GM06990 (cell line): ENCODE measurements around the gene DNAJA3.

Experiments
- DNase-seq: peaks from one replicate; pipeline ENCODE4 v3.0.0-alpha.2; 2011; ENCODE audit not compliant: insufficient read length; ENCODE audit errors: extremely low read depth
- H3K27me3 ChIP-seq: replicated peaks from 2 replicates; pipeline ENCODE4 v1.6.0; 2011; ENCODE audit warnings: low read length; ENCODE audit not compliant: control insufficient read depth, insufficient read depth
- H3K36me3 ChIP-seq: 2 replicates; pipeline ENCODE4 v1.5.1; 2011; ENCODE audit warnings: low read length; ENCODE audit not compliant: control insufficient read depth, insufficient read depth
- H3K4me3 ChIP-seq: replicated peaks from 2 replicates; pipeline ENCODE4 v1.5.1; 2011; ENCODE audit warnings: low read depth, mild to moderate bottlenecking, control low read depth, low read length
- TF ChIP-seq, protein P1 (sequence below): IDR thresholded peaks from 2 replicates; pipeline ENCODE4 v1.5.1; 2011; ENCODE audit warnings: low read length, control low read depth, mild to moderate bottlenecking, inconsistent platforms; ENCODE audit not compliant: insufficient read depth, poor library complexity, severe bottlenecking

DNAJA3 gene

DNA sequence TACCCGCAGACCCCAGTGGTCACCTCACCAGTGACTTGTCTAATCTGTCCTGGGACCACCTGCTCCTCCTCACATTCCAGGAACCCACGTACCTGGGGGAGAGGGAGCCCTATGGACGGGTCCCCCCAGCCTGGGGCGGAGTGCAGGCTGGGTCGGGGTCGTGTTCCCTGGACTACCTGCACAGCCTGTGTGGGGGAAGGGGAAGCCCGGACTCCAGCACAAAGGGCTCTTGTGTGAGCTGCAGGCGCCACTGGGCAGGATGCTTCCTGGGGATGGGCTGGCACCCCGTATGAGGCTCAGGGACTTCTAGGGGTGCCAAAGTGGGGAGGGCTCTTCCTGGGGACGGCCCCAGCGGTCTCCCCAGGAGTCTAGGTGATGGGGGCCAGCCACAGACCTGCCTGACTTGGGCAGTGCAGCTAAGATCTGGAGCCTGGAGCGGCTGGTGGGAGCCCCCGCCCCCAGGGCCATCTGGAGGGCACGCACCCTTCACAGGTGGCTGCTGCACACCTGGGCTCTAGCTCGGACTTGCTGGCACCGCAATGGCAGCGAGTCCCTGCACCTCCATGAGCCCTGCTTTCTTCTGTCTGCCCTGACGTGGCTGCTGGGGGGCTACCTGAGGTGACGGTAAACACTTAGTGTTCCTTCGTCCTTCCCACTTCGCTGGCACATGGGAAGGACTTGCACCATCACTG, 46.5 kb upstream of the DNAJA3 start:
- no peak for DNase-seq
- peaks cover 20% of the 10 kb centered on the region for H3K36me3 ChIP-seq
- H3K4me3 ChIP-seq: no peak overlapping the region
- H3K27me3 ChIP-seq: no peaks in the 10 kb centered on the region
- TF ChIP-seq, protein P1, sequence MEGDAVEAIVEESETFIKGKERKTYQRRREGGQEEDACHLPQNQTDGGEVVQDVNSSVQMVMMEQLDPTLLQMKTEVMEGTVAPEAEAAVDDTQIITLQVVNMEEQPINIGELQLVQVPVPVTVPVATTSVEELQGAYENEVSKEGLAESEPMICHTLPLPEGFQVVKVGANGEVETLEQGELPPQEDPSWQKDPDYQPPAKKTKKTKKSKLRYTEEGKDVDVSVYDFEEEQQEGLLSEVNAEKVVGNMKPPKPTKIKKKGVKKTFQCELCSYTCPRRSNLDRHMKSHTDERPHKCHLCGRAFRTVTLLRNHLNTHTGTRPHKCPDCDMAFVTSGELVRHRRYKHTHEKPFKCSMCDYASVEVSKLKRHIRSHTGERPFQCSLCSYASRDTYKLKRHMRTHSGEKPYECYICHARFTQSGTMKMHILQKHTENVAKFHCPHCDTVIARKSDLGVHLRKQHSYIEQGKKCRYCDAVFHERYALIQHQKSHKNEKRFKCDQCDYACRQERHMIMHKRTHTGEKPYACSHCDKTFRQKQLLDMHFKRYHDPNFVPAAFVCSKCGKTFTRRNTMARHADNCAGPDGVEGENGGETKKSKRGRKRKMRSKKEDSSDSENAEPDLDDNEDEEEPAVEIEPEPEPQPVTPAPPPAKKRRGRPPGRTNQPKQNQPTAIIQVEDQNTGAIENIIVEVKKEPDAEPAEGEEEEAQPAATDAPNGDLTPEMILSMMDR: no peak

DNA sequence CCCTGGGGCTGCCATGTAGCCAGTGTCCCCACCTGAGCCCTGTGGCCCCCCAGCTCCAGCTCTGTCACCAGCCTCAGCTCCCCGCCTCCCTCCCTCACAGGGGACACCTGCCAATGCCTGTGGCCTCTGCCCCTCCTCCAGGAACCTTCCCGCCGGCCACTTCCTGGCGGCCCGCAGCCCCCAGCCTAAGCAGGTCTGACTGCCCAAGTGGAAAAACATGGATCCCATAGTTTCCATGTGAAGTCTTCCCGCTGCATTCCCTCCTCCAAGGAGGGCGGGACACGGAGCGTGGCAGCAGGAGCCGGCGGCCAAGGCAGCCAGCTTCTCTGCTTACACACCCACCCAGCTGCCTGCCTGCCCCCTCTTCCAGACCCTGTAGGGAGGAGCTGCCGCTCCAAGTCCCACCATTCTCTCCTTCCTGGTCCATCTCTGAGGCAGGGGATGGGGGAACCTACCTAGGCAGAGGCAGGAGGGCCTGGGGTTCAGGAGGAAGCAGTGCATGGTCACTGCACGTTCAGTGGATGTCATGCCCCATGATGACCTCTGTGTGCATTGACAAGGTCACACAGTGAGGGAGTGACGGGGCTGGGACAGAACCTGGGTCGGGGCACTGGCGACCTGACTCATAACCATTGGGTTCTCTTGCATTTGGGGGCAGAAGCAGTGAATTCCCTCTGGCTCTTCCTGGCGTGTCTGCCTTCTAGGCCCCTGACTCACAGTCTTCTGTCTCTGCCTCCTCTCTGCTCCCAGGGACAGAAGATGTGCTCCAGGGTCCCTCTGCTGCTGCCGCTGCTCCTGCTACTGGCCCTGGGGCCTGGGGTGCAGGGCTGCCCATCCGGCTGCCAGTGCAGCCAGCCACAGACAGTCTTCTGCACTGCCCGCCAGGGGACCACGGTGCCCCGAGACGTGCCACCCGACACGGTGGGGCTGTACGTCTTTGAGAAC, 45.3 kb upstream of the DNAJA3 start:
- peaks cover 24% of the 10 kb centered on the region for H3K36me3 ChIP-seq
- TF ChIP-seq, protein P1: no peak
- no peak overlapping the region for H3K4me3 ChIP-seq
- DNase-seq: no peak
- no peaks in the 10 kb centered on the region for H3K27me3 ChIP-seq

DNA sequence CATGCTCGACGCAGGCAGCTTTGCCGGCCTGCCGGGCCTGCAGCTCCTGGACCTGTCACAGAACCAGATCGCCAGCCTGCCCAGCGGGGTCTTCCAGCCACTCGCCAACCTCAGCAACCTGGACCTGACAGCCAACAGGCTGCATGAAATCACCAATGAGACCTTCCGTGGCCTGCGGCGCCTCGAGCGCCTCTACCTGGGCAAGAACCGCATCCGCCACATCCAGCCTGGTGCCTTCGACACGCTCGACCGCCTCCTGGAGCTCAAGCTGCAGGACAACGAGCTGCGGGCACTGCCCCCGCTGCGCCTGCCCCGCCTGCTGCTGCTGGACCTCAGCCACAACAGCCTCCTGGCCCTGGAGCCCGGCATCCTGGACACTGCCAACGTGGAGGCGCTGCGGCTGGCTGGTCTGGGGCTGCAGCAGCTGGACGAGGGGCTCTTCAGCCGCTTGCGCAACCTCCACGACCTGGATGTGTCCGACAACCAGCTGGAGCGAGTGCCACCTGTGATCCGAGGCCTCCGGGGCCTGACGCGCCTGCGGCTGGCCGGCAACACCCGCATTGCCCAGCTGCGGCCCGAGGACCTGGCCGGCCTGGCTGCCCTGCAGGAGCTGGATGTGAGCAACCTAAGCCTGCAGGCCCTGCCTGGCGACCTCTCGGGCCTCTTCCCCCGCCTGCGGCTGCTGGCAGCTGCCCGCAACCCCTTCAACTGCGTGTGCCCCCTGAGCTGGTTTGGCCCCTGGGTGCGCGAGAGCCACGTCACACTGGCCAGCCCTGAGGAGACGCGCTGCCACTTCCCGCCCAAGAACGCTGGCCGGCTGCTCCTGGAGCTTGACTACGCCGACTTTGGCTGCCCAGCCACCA, 44.4 kb upstream of the DNAJA3 start:
- TF ChIP-seq, protein P1: no peak
- H3K27me3 ChIP-seq: no peaks in the 10 kb centered on the region
- DNase-seq: no peak
- H3K36me3 ChIP-seq: peaks cover 30% of the 10 kb centered on the region
- H3K4me3 ChIP-seq: no peak overlapping the region

DNA sequence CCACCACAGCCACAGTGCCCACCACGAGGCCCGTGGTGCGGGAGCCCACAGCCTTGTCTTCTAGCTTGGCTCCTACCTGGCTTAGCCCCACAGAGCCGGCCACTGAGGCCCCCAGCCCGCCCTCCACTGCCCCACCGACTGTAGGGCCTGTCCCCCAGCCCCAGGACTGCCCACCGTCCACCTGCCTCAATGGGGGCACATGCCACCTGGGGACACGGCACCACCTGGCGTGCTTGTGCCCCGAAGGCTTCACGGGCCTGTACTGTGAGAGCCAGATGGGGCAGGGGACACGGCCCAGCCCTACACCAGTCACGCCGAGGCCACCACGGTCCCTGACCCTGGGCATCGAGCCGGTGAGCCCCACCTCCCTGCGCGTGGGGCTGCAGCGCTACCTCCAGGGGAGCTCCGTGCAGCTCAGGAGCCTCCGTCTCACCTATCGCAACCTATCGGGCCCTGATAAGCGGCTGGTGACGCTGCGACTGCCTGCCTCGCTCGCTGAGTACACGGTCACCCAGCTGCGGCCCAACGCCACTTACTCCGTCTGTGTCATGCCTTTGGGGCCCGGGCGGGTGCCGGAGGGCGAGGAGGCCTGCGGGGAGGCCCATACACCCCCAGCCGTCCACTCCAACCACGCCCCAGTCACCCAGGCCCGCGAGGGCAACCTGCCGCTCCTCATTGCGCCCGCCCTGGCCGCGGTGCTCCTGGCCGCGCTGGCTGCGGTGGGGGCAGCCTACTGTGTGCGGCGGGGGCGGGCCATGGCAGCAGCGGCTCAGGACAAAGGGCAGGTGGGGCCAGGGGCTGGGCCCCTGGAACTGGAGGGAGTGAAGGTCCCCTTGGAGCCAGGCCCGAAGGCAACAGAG, 43.5 kb upstream of the DNAJA3 start:
- Histone ChIP-seq H3K27me3 (no peaks in the 10 kb centered on the region), H3K4me3 (no peak overlapping the region), H3K36me3 (peaks cover 34% of the 10 kb centered on the region)
- DNase-seq: no peak
- TF ChIP-seq, protein P1: no peak

DNA sequence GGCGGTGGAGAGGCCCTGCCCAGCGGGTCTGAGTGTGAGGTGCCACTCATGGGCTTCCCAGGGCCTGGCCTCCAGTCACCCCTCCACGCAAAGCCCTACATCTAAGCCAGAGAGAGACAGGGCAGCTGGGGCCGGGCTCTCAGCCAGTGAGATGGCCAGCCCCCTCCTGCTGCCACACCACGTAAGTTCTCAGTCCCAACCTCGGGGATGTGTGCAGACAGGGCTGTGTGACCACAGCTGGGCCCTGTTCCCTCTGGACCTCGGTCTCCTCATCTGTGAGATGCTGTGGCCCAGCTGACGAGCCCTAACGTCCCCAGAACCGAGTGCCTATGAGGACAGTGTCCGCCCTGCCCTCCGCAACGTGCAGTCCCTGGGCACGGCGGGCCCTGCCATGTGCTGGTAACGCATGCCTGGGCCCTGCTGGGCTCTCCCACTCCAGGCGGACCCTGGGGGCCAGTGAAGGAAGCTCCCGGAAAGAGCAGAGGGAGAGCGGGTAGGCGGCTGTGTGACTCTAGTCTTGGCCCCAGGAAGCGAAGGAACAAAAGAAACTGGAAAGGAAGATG, 42.8 kb upstream of the DNAJA3 start:
- Histone ChIP-seq H3K36me3 (peaks cover 37% of the 10 kb centered on the region), H3K4me3 (no peak overlapping the region), H3K27me3 (no peaks in the 10 kb centered on the region)
- DNase-seq: no peak
- TF ChIP-seq, protein P1: no peak
